HL-60 (cell line): ENCODE results near the gene CDH20.

ENCODE experiments used
- CTCF ChIP-seq: IDR thresholded peaks from one replicate; pipeline ENCODE4 v1.5.1; 2011; ENCODE audit warnings: low read length, control low read depth, inconsistent platforms; ENCODE audit not compliant: insufficient read depth
- REST ChIP-seq: IDR thresholded peaks from 2 replicates; pipeline ENCODE4 v1.6.1; 2012; ENCODE audit warnings: low read depth; ENCODE audit not compliant: insufficient replicate concordance

GRCh38 chr18:61475931-61476330 lies 142.7 kb downstream of the CDH20 start:
- TF ChIP-seq REST (no peak), CTCF (no peak)
